ENCODE data around the gene PNPLA2.

DNA sequence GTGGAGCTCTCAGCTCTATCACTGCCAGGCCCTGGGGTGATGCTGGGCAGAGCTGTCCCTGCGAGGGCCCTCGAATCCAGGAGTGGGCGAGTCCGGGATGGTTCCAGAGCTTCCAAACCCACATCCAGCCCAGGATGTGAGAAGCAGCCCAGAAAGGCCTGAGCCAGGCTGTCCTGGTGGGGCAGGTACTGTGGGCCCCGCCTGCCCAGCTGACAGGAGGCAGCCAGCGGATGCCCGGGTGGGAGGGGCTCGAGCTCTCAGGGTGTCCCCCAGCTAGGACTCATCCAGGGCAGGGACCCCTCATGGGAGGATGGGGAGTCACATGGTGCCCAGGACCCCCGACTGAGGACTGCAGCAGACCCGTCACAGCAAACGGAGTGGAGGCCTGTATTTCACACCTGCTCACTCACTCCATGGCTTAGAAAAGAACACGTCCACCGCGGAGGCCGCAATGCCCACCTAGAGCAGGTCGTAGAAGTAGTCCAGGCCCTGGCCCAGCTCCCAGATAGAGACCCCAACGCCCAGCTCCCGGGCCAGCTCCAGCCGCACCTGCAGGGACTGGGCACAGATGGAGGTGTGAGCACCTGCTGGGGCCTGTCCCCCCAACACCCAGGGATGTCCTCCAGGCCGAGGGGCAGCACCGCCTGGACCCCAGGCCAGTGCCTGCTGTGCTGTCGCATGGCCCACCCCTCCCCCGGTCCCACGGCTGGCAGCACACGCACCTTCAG is 50.8 kb downstream of the PNPLA2 start:
- TF ChIP-seq ZNF565 (CRISPR knock-in tag; conservative IDR thresholded peaks at IDR 0.05; ENCODE audit: low read depth) (no peak), BACH2 (CRISPR knock-in tag; IDR thresholded peaks at IDR 0.05; ENCODE audit: borderline replicate concordance) (no peak), CREB5 (CRISPR knock-in tag; IDR thresholded peaks at IDR 0.05; ENCODE audit: low read depth) (no peak), ISL1 (CRISPR knock-in tag; IDR thresholded peaks at IDR 0.05) (no peak), GLIS3 (CRISPR knock-in tag; IDR thresholded peaks at IDR 0.05) (no peak), ZNF70 (CRISPR knock-in tag; IDR thresholded peaks at IDR 0.05) (no peak), ZFP30 (CRISPR knock-in tag; IDR thresholded peaks at IDR 0.05) (no peak)
- TF ChIP-seq, protein P1, sequence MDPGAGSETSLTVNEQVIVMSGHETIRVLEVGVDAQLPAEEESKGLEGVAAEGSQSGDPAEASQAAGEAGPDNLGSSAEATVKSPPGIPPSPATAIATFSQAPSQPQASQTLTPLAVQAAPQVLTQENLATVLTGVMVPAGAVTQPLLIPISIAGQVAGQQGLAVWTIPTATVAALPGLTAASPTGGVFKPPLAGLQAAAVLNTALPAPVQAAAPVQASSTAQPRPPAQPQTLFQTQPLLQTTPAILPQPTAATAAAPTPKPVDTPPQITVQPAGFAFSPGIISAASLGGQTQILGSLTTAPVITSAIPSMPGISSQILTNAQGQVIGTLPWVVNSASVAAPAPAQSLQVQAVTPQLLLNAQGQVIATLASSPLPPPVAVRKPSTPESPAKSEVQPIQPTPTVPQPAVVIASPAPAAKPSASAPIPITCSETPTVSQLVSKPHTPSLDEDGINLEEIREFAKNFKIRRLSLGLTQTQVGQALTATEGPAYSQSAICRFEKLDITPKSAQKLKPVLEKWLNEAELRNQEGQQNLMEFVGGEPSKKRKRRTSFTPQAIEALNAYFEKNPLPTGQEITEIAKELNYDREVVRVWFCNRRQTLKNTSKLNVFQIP (CRISPR knock-in tag; IDR thresholded peaks at IDR 0.05; ENCODE audit: borderline replicate concordance, low read depth), result no peak
